ENCODE results near the gene CAMK2N1. TPM values are rescaled to one million over a fixed set of nuclear protein-coding genes. Genes with fewer than 3 reads are reported as not detected.

Gene CAMK2N1
- total RNA-seq = 4.2 and 5.2 TPM in 2 replicates

DNA sequence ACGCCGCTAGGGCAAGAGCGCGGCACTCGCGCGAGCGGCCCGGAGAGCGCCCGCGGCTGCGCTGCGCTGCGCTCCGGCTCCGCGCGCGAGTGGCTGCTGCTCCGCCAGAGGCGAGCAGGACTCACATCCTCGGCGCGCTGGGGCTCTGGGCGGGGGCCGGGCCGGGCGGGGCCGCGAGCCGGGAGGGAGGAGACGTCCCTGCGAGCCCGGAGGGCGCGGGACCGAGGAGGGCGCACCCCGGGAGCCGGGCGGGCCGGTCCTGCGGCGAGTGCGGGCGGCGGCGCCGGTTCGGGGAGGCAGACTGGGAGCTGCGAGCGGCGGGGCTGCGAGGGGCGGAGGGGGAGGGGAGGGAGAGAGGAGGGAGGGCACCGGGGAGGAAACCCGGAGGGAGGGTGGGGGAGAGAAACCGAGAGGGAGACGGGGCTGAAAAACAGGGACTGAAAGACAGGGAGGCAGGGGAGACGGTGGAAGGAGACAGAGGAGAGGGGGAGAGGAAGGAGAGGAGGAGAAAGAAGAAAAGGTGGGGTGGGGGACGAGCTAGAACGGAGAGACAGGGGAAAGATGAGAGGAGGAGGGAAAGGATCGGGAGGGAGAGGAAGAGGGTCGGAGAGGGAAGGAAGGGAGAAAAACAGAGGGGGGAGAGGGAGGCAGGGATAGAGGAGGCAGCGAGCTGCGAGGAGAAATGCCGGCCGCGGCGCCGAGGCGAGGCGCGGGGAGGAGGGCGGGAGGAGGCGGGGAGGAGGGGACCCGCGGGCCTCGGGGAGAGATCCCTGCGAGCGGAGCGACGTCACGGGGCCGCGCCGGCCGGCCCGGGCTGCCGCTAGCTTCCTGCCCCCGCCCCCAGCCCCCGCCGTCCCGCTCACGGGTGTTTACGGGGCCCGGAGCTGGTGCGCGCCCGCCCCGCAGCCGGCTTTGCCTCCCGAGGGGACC lies at the start of gene CAMK2N1:
CAMK2N1 (minus strand) TSS at position 684 of the 930 bp plus-strand sequence. CDS start 831 bp downstream, outside the sequence.

DNA sequence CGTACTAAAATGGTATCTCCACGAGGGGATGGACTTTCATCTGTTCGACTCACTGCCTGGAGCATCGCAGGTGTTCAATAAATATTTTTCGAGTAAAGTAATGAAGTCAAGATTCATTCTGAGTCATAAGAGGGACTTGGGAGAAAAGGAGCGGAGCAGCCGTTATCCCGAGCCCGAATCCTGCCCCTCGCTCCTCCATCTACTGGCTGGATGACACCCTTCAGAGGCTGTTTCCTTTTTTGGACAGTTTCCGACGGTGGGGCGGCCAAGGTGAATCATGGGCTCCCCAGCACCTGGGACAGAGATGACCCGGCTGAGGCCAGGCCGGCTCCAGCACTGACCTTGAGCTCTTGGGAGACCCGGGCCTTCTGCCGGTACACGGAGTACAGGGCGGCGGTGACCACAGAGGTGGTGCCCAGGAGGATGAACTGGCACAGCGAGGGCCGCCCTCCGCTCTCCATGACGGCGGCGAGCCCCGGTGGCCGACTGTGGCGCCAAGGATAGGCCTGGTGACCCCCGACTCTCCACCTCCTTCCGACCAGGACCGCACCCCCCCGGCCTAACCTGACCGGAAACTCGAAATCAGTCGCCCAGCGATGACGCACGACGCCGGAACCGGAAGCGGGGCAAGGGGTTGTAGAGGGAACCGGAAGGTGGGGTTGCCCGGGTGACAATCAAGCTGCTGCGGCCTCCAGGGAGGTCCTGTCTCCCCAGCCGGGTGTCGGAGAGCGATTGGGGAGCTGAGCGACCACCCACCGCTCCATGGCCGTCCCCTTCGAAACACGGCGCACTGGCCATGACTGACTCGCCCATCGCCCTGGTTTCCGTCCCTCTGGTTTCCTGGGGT lies 21.8 kb upstream of the CAMK2N1 start, which contains the start of gene MUL1:
MUL1 (minus strand) TSS at position 588 of the 847 bp plus-strand sequence; CDS start at position 461, 127 bp downstream.

Other genes with a start within 250 kb of the CAMK2N1 start
- gene VWA5B1, start 195.3 kb downstream of the CAMK2N1 start, total RNA-seq = not detected in 2 replicates
- 19.6 and 43.1 TPM in 2 replicates for gene MUL1, start 21.9 kb upstream of the CAMK2N1 start, total RNA-seq
- gene FAM43B, start 66.4 kb upstream of the CAMK2N1 start, total RNA-seq = 0.06 TPM in 1 of 2 replicates, not detected in the other
- gene CDA, start 102.9 kb upstream of the CAMK2N1 start, total RNA-seq = 0.32 and 1.4 TPM in 2 replicates
- 48.4 and 69.4 TPM in 2 replicates for gene PINK1, start 147.2 kb upstream of the CAMK2N1 start, total RNA-seq
- 270 and 327 TPM in 2 replicates for gene DDOST, start 175.2 kb upstream of the CAMK2N1 start, total RNA-seq
- 19.1 and 22.4 TPM in 2 replicates for gene KIF17, start 231.8 kb upstream of the CAMK2N1 start, total RNA-seq
- 0.16 and 1.4 TPM in 2 replicates for gene SH2D5, start 246.5 kb upstream of the CAMK2N1 start, total RNA-seq